Measurements from ENCODE around the gene SYT5. TPM values are rescaled to one million over a fixed set of nuclear protein-coding genes. Genes with fewer than 3 reads are reported as not detected.

SYT5 gene
- under 0.01 TPM in 1 of 2 replicates, not detected in the other for total RNA-seq

DNA sequence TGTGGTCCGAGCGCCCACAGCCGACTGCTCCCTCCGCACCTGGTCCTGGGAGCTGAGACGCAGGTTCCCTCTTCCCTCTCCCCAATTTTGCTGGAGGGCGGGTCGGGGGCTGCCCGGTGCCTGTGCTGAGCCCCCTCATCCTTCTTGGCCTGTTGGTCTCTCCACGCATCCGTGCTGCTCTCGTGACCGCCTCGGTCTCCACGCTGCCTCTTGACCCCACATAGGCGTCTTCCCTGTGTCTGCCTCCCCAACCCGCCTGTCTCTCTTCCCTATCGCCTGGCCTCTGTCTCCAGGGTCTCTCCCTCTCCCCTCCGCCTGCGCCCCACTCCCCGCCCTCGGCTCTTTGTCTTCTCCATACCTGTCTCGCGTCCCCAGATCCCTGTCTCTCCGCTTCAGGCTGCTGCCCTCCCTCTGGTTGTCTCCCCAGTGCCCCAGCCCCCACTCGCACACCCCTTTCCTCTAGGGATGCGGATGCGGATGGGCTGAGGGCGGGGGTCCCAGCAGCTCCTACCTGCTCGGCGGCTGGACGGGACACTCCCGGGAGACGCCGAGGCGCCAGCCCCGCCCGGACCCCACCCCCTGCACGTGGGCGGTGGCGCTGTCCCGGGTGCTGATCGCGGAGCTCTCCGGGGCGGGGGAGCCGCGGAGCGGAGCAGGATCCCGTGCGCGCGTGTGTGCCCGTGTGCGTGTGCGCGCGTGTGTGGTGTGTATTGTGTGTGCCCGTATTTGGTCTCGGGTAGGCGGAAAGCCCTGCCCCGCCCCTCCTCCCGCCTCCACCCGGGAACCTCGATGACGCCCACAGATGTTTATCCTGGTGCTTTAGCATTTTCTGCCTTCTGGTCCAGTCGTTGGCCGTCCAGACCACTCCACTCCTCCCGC, at the start of gene SYT5:
Gene SYT5, minus strand, starts transcription at position 684 of the 879 bp plus-strand sequence. CDS start 1,248 bp downstream, outside the sequence.

GRCh38 chr19:55228403-55229031, 48.4 kb upstream of the SYT5 start, which contains the start of gene TMEM86B:
TMEM86B (minus strand) TSS chr19:55228763; CDS start chr19:55228741, 22 bp downstream.

DNA sequence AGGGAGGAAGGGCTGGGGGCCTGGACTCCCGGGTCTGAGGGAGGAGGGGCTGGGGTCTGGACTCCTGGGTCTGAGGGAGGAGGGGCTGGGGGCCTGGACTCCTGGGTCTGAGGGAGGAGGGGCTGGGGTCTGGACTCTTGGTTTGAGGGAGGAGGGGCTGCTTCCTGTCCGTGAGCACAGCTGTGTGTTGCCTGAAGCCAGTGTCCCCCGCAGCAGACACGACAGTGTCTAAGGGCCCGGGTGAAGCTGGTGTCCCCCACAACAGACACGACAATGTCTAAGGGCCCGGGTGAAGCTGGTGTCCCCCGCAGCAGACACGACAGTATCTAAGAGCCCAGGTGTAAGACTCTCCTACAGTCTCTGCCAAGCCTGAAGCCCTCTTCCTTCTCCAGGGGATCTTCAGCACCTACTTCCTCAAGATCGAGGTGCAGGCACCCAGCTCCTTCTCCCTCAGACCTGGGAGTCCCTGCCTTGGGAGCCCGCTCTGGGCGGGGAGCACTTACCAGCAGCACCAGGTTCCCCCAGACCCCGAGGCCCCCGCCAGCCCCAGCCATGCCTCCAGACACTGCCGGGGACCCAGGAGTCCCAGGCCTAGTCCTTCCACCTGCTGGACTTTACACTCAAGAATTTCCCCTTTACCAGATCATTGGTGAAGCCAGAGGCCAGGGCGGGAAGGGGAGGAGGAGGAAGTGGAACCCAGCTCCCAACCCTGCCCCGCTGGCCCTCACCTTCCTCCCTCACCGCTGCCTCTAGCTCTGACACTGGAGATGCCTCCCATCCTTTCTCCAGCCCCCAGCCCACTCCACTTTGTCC, 29.0 kb upstream of the SYT5 start, which contains the start of gene PTPRH:
Gene PTPRH, minus strand, starts transcription at position 622 of the 813 bp plus-strand sequence. Its CDS starts 68 bp downstream, at position 554.

DNA sequence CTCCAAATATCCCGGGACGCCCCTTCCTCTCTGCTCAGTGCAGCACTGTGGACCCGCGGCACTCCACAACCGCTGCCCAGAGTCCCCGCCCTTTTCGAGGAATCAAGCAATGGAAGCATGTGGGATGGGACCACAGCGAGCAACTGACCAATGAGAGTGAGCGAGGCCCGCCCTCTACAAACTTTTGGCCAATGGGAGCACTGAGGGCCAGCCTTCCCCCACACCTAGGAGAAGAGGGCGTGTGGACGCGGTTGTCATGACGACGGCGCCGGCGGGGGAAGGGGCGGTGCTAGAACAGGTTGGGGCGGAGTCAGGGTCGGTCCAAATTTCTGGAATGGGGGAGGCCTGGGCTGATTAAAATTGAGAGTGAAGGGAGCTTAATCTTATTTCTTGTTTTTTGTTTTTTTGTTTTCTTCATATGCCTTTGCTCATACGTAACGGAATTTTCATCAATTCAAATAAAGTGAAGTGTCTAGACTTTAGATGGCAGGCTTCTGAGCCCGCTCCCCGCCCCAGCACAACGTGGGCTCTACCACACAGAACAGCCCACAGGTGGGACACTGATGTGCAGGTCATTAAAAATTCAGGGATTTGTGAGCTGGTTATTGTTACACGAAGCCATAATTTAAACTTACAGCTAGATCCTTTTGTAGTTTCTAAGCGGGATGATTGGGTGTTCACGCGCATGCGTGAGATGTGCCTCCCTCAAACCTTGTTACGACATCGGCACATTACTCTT, 13.4 kb downstream of the SYT5 start, which contains the start of gene DNAAF3:
Gene DNAAF3, minus strand, starts transcription at position 84 of the 739 bp plus-strand sequence. CDS start 200 bp downstream, outside the sequence.

DNA sequence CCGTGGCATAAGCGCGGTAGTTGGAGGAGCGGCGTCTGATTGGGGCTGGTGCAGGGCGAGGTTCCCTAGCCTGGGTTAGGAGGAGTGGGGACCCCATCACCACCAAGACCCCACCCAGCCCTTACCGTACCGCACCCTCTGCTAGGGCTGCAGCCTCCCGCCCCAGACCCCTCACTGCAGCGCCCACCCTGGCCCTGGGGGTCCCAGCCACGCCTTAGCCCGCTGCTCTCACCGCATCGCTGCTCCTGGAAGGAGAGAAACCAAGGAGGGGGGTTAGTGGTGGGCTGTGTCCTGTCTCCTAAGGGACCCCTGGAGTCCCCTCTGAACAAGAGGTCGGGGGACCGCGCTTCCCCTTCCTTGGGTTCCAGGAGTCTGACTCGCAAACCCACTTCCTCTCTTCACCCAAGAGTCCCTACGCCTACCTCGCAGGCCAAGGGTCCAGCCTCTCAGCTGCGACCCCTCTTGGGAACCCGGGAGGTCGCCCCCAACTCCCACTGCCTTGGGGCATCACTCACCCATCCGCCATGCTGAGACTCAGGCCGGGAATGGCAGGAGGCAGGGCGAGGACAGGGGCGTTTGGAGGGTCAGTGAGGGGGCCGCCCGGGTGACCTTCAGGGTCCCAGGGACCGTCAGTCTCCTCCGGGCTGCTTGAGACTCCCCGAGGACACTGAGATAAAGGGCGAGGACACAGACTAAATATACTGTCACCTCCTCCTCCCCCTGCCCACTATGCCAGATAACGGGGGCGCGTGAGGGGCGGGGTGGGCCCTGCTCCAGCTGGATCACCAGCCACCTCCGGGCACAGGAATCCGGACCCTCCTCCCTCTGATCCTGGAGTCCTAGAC, 22.8 kb downstream of the SYT5 start, which contains the start of gene TNNI3:
Gene TNNI3, minus strand, starts transcription at position 669 of the 845 bp plus-strand sequence. Its CDS starts 143 bp downstream, at position 526.

DNA sequence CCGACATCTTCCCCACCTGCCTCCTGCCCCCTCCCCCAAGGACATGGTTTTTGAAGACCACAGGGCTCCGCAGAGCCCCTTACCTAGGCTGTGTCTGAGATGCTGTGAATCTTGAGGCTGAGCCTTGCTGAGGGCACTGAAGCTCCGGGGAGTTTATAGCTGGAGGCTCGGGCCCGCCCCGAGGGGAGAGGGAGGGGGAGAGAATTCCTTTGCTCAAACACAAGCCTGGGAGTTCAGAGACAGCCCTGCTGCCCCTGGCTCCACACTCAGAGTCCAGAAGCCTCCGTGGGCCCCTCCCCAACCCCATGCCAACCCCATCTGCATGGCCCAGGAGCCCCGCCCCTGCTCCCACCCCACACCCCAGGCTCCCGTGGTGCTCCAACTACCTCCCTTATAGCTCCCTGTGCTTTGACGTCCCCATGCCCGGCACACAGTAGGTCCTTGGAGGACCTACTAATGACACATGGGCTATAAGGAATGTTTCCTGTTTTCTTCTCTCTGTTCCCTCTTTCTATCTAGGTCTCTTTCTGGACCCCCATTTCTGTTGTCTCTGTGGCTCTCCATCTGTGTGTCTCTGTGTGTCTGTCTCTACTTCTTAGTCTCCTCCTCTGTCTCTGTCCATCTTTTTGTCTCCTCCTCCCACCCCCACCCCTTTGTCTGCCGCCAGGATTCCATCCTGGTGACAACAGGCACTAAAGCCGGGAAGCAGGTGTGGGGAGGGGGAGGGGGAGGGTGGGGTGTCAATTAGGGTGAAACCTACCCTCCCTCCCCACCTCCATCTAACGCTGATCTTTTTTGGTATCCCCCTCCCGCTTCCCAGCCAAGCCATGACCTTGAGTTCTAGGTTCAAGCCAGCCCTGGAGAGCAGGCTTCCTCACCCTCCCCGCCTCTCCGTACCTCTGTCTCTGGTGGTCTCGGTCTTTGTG, 30.7 kb downstream of the SYT5 start, which contains the start of gene TNNT1:
Gene TNNT1, minus strand, starts transcription at position 129 of the 926 bp plus-strand sequence. CDS start 2,049 bp downstream, outside the sequence.

Other genes starting within 250 kb of the SYT5 start
- not detected in 2 replicates for gene NLRP7, start 232.8 kb downstream of the SYT5 start, total RNA-seq
- gene NLRP2, start 213.9 kb downstream of the SYT5 start, total RNA-seq, result 0.77 and 2.3 TPM in 2 replicates
- gene GP6, start 142.0 kb downstream of the SYT5 start, total RNA-seq, result 0.09 TPM in 1 of 2 replicates, not detected in the other
- gene RDH13, start 117.1 kb downstream of the SYT5 start, total RNA-seq, result 15.0 and 28.4 TPM in 2 replicates
- gene EPS8L1, start 104.4 kb downstream of the SYT5 start, total RNA-seq, result 10.0 and 12.7 TPM in 2 replicates
- 23.5 and 25.8 TPM in 2 replicates for gene PPP1R12C, start 62.7 kb downstream of the SYT5 start, total RNA-seq
- gene TNNT1, start 31.1 kb downstream of the SYT5 start, total RNA-seq, result 0.77 and 0.87 TPM in 2 replicates
- not detected in 2 replicates for gene TNNI3, start 22.6 kb downstream of the SYT5 start, total RNA-seq
- gene DNAAF3, start 13.7 kb downstream of the SYT5 start, total RNA-seq, result 0.34 and 0.65 TPM in 2 replicates
- gene PTPRH, start 29.2 kb upstream of the SYT5 start, total RNA-seq, result 0.09 and 0.33 TPM in 2 replicates
- 0.33 and 1.0 TPM in 2 replicates for gene TMEM86B, start 48.5 kb upstream of the SYT5 start, total RNA-seq
- 16.4 and 18.0 TPM in 2 replicates for gene PPP6R1, start 78.7 kb upstream of the SYT5 start, total RNA-seq
- 18.6 and 19.6 TPM in 2 replicates for gene HSPBP1, start 99.8 kb upstream of the SYT5 start, total RNA-seq
- gene BRSK1, start 103.7 kb upstream of the SYT5 start, total RNA-seq, result 0.65 and 0.77 TPM in 2 replicates
- gene TMEM150B, start 145.1 kb upstream of the SYT5 start, total RNA-seq, result not detected in 2 replicates
- gene KMT5C, start 159.6 kb upstream of the SYT5 start, total RNA-seq, result 3.2 and 3.3 TPM in 2 replicates
- gene COX6B2, start 174.4 kb upstream of the SYT5 start, total RNA-seq, result not detected in 2 replicates
- not detected in 2 replicates for gene GARIN5B, start 183.0 kb upstream of the SYT5 start, total RNA-seq
- 0.33 TPM in 1 of 2 replicates, not detected in the other for gene IL11, start 190.2 kb upstream of the SYT5 start, total RNA-seq
- not detected in 2 replicates for gene TMEM190, start 196.5 kb upstream of the SYT5 start, total RNA-seq
- gene TMEM238, start 204.0 kb upstream of the SYT5 start, total RNA-seq, result 0.17 and 0.22 TPM in 2 replicates
- 177 and 193 TPM in 2 replicates for gene RPL28, start 205.6 kb upstream of the SYT5 start, total RNA-seq
- gene UBE2S, start 227.5 kb upstream of the SYT5 start, total RNA-seq, result 23.0 and 32.1 TPM in 2 replicates

All from dermis lymphatic vessel endothelial cell (primary cell).